Uterus (tissue), 2 donors: ENCODE measurements around the gene WDR33.
"Not testable (repeated sequence)": the region's sequence is repeated elsewhere in the genome, so short reads cannot be mapped to it uniquely, and the experiment has no call there.

Experiments used
- POLR2A ChIP-seq, 2 donors: fragments of 450-650 bp; IDR thresholded peaks; one replicate each; pipeline ENCODE4 v1.6.1; 2016; ENCODE audit warnings: antibody characterized with exemption in 2 of 2, mild to moderate bottlenecking in 1 of 2, moderate library complexity in 1 of 2
- TF ChIP-seq, protein P1 (sequence below), 4 experiments: fragments of 200-600 bp in 2 of 4; fragments of 450-650 bp in 2 of 4; sonication (generic) in 2 of 4; IDR thresholded peaks; one replicate each; pipeline ENCODE4 v1.5.1; 2016 to 2019; ENCODE audit warnings: antibody characterized with exemption in 4 of 4, mild to moderate bottlenecking in 2 of 4, moderate library complexity in 1 of 4

DNA sequence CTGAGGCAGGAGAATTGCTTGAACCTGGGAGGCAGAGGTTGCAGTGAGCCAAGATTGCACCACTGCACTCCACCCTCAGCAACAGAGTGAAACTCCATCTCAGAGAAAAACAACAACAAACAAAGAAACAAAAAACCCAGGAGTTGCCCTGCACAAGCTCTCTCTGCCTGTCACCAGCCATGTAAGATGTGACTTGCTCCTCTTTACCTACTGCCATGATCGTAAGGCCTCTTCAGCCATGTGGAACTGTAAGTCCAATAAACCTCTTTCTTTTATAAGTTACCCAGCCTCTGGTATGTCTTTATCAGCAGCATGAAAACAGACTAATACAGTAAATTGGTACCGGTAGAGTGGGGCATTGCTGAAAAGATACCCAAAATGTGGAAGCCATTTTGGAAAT, 15.7 kb upstream of the WDR33 start:
- not testable (repeated sequence) for TF ChIP-seq POLR2A (IDR thresholded peaks at IDR 0.05)
- TF ChIP-seq, protein P1, sequence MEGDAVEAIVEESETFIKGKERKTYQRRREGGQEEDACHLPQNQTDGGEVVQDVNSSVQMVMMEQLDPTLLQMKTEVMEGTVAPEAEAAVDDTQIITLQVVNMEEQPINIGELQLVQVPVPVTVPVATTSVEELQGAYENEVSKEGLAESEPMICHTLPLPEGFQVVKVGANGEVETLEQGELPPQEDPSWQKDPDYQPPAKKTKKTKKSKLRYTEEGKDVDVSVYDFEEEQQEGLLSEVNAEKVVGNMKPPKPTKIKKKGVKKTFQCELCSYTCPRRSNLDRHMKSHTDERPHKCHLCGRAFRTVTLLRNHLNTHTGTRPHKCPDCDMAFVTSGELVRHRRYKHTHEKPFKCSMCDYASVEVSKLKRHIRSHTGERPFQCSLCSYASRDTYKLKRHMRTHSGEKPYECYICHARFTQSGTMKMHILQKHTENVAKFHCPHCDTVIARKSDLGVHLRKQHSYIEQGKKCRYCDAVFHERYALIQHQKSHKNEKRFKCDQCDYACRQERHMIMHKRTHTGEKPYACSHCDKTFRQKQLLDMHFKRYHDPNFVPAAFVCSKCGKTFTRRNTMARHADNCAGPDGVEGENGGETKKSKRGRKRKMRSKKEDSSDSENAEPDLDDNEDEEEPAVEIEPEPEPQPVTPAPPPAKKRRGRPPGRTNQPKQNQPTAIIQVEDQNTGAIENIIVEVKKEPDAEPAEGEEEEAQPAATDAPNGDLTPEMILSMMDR (IDR thresholded peaks at IDR 0.05), result not testable (repeated sequence)
